ENCODE data around the gene SLC38A11. TPM values are rescaled to one million over a fixed set of nuclear protein-coding genes. Genes with fewer than 3 reads are reported as not detected.

Gene SLC38A11
- total RNA-seq, 1 experiment from 2014 or later: not detected

- in situ Hi-C loops (cut with HindIII; ENCODE audit: low pct_unique_long_range_greater_than_20kb, low sequenced_read_pairs): no loop called here
- DNase-seq (ENCODE audit: low read depth, low spot score): no peak
Observed at GRCh38 chr2:164934401-164935117, 20.8 kb downstream of the SLC38A11 start.

GRCh38 chr2:164933671-164934189 lies 21.6 kb downstream of the SLC38A11 start:
- no peak for DNase-seq (ENCODE audit: low read depth, low spot score)
- in situ Hi-C loops (cut with HindIII; ENCODE audit: low pct_unique_long_range_greater_than_20kb, low sequenced_read_pairs): no loop called here

GRCh38 chr2:164932377-164932776 lies 22.9 kb downstream of the SLC38A11 start:
- no peak for DNase-seq (ENCODE audit: low read depth, low spot score)
- in situ Hi-C loops (cut with HindIII; ENCODE audit: low pct_unique_long_range_greater_than_20kb, low sequenced_read_pairs): no loop called here

- in situ Hi-C loops (cut with HindIII; ENCODE audit: low pct_unique_long_range_greater_than_20kb, low sequenced_read_pairs): no loop called here
- DNase-seq (ENCODE audit: low read depth, low spot score): peak; percentile 37
Observed at GRCh38 chr2:164928101-164928673, 27.1 kb downstream of the SLC38A11 start.

GRCh38 chr2:164922134-164922533 lies 33.2 kb downstream of the SLC38A11 start:
- peak; percentile 78 for DNase-seq (ENCODE audit: low read depth, low spot score)
- in situ Hi-C loops (cut with HindIII; ENCODE audit: low pct_unique_long_range_greater_than_20kb, low sequenced_read_pairs): no loop called here

GRCh38 chr2:164920430-164920829 lies 34.9 kb downstream of the SLC38A11 start:
- DNase-seq (ENCODE audit: low read depth, low spot score): peak; percentile 83
- in situ Hi-C loops (cut with HindIII; ENCODE audit: low pct_unique_long_range_greater_than_20kb, low sequenced_read_pairs): no loop called here

- DNase-seq (ENCODE audit: low read depth, low spot score): peak; percentile 78
- in situ Hi-C loops (cut with HindIII; ENCODE audit: low pct_unique_long_range_greater_than_20kb, low sequenced_read_pairs): no loop called here
Observed at GRCh38 chr2:164917296-164917903, 37.9 kb downstream of the SLC38A11 start.

- no peak for DNase-seq (ENCODE audit: low read depth, low spot score)
- in situ Hi-C loops (cut with HindIII; ENCODE audit: low pct_unique_long_range_greater_than_20kb, low sequenced_read_pairs): no loop called here
Observed at GRCh38 chr2:164915566-164915965, 39.8 kb downstream of the SLC38A11 start.

- in situ Hi-C loops (cut with HindIII; ENCODE audit: low pct_unique_long_range_greater_than_20kb, low sequenced_read_pairs): no loop called here
Observed at GRCh38 chr2:164913640-164914350, 41.5 kb downstream of the SLC38A11 start.

GRCh38 chr2:164913011-164913410 lies 42.3 kb downstream of the SLC38A11 start:
- in situ Hi-C loops (cut with HindIII; ENCODE audit: low pct_unique_long_range_greater_than_20kb, low sequenced_read_pairs): no loop called here
- DNase-seq (ENCODE audit: low read depth, low spot score): no peak

More at GRCh38 chr2:164913640-164914350, 41.5 kb downstream of the SLC38A11 start:
- DNase-seq (ENCODE audit: low read depth, low spot score): peak; percentile 65

GRCh38 chr2:164911832-164912231 lies 43.5 kb downstream of the SLC38A11 start:
- in situ Hi-C loops (cut with HindIII; ENCODE audit: low pct_unique_long_range_greater_than_20kb, low sequenced_read_pairs): no loop called here

GRCh38 chr2:164910101-164910899 lies 45.0 kb downstream of the SLC38A11 start:
- in situ Hi-C loops (cut with HindIII; ENCODE audit: low pct_unique_long_range_greater_than_20kb, low sequenced_read_pairs): no loop called here
- DNase-seq (ENCODE audit: low read depth, low spot score): peak; percentile 90

More at GRCh38 chr2:164911832-164912231, 43.5 kb downstream of the SLC38A11 start:
- no peak for DNase-seq (ENCODE audit: low read depth, low spot score)

GRCh38 chr2:164906947-164907346 lies 48.4 kb downstream of the SLC38A11 start:
- in situ Hi-C loops (cut with HindIII; ENCODE audit: low pct_unique_long_range_greater_than_20kb, low sequenced_read_pairs): no loop called here
- DNase-seq (ENCODE audit: low read depth, low spot score): no peak

- in situ Hi-C loops (cut with HindIII; ENCODE audit: low pct_unique_long_range_greater_than_20kb, low sequenced_read_pairs): no loop called here
- DNase-seq (ENCODE audit: low read depth, low spot score): no peak
Observed at GRCh38 chr2:164905307-164905706, 50.0 kb downstream of the SLC38A11 start.

GRCh38 chr2:164903951-164904350 lies 51.4 kb downstream of the SLC38A11 start:
- in situ Hi-C loops (cut with HindIII; ENCODE audit: low pct_unique_long_range_greater_than_20kb, low sequenced_read_pairs): no loop called here
- peak; percentile 45 for DNase-seq (ENCODE audit: low read depth, low spot score)

- in situ Hi-C loops (cut with HindIII; ENCODE audit: low pct_unique_long_range_greater_than_20kb, low sequenced_read_pairs): no loop called here
- no peak for DNase-seq (ENCODE audit: low read depth, low spot score)
Observed at GRCh38 chr2:164903204-164903603, 52.1 kb downstream of the SLC38A11 start.

- in situ Hi-C loops (cut with HindIII; ENCODE audit: low pct_unique_long_range_greater_than_20kb, low sequenced_read_pairs): no loop called here
- no peak for DNase-seq (ENCODE audit: low read depth, low spot score)
Observed at GRCh38 chr2:164899121-164899520, 56.2 kb downstream of the SLC38A11 start.

Measured in SK-MEL-5 (cell line).